SK-N-SH (cell line): ENCODE data around the gene LNPEP. TPM values are rescaled to one million over a fixed set of nuclear protein-coding genes. Genes with fewer than 3 reads are reported as not detected.

Experiments used
- CTCF ChIA-PET: fragments of 300-600, 350-600 bp; formaldehyde crosslinking; extraction: SDS; loops from one replicate; lab custom pipeline; 2021; lab: Yijun Ruan, JAX
- POLR2A ChIA-PET: fragments of 350-600 bp; sonication (Branson Sonifier 250); formaldehyde crosslinking; extraction: SDS; loops from one replicate; lab custom pipeline; 2020; ENCODE audit warnings: antibody characterized with exemption, inconsistent platforms; lab: Yijun Ruan, JAX
- DNase-seq: peaks from one replicate; pipeline ENCODE4 v3.0.0; 2012
- H2AFZ ChIP-seq: fragments of 200-600 bp; sonication (generic); 2 replicates; pipeline ENCODE4 v1.8.1; 2016; ENCODE audit warnings: antibody characterized with exemption, mild to moderate bottlenecking, low read depth
- H3F3A ChIP-seq: fragments of 200-600 bp; sonication (generic); replicated peaks from 2 replicates; pipeline ENCODE3; 2016; ENCODE audit warnings: antibody characterized with exemption, mild to moderate bottlenecking; ENCODE audit not compliant: insufficient read depth
- H3K27ac ChIP-seq, 2 experiments: fragments of 200-500 bp in 1 of 2; fragments of 200-600 bp in 1 of 2; sonication (Bioruptor generic) in 1 of 2; sonication (generic), shearing (Covaris generic) in 1 of 2; 2 replicates each; pipeline versions ENCODE4 v1.5.1 to v1.6.1; 2014 to 2016; ENCODE audit warnings: low read depth in 2 of 2, inconsistent platforms in 1 of 2, low read length in 1 of 2, mild to moderate bottlenecking in 1 of 2, mixed read lengths in 1 of 2
- H3K27me3 ChIP-seq: fragments of 200-600 bp; sonication (generic), shearing (Covaris generic); 2 replicates; pipeline ENCODE4 v1.6.1; 2016; ENCODE audit warnings: mixed run types; ENCODE audit not compliant: insufficient read depth
- H3K36me3 ChIP-seq, 2 experiments: fragments of 200-500 bp in 1 of 2; fragments of 200-600 bp in 1 of 2; sonication (Bioruptor generic) in 1 of 2; sonication (generic) in 1 of 2; replicated peaks in 1 of 2; 2 replicates each; pipeline versions ENCODE3 to v1.5.1; 2014 to 2016; ENCODE audit warnings: low read length in 1 of 2, mild to moderate bottlenecking in 1 of 2; ENCODE audit not compliant: insufficient read depth in 2 of 2, control insufficient read depth in 1 of 2
- H3K4me1 ChIP-seq, 2 experiments: fragments of 200-500 bp in 1 of 2; fragments of 200-600 bp in 1 of 2; sonication (Bioruptor generic) in 1 of 2; sonication (generic), shearing (Covaris generic) in 1 of 2; 2 replicates each; pipeline versions ENCODE4 v1.5.1 to v1.6.1; 2014 to 2016; ENCODE audit warnings: low read depth in 1 of 2, low read length in 1 of 2, mixed run types in 1 of 2; ENCODE audit not compliant: insufficient read depth in 2 of 2, control insufficient read depth in 1 of 2
- H3K4me2 ChIP-seq: fragments of 200-600 bp; sonication (generic), shearing (Covaris generic); 2 replicates; pipeline ENCODE4 v1.6.1; 2017; ENCODE audit warnings: mixed run types
- H3K4me3 ChIP-seq, 2 experiments: fragments of 200-500 bp in 1 of 2; fragments of 200-600 bp in 1 of 2; sonication (Bioruptor generic) in 1 of 2; sonication (generic), shearing (Covaris generic) in 1 of 2; 2 replicates each; pipeline versions ENCODE4 v1.5.1 to v1.8.1; 2014 to 2016; ENCODE audit warnings: low read depth in 2 of 2, inconsistent platforms in 1 of 2, low read length in 1 of 2, mild to moderate bottlenecking in 1 of 2, mixed read lengths in 1 of 2, moderate library complexity in 1 of 2
- H3K79me2 ChIP-seq: fragments of 200-600 bp; sonication (generic); 2 replicates; pipeline ENCODE4 v1.8.1; 2017; ENCODE audit warnings: mild to moderate bottlenecking; ENCODE audit not compliant: insufficient read depth
- H3K9ac ChIP-seq: fragments of 200-600 bp; sonication (generic); 2 replicates; pipeline ENCODE4 v1.6.1; 2017; ENCODE audit warnings: mixed run types
- H3K9me2 ChIP-seq: fragments of 200-600 bp; sonication (generic); 2 replicates; pipeline ENCODE4 v1.6.1; 2017; ENCODE audit warnings: mixed run types
- H3K9me3 ChIP-seq: fragments of 200-600 bp; sonication (generic); 2 replicates; pipeline ENCODE4 v1.6.1; 2017; ENCODE audit warnings: mixed run types, mild to moderate bottlenecking, moderate library complexity
- H4K20me1 ChIP-seq: fragments of 200-600 bp; sonication (generic); 2 replicates; pipeline ENCODE4 v1.6.1; 2017; ENCODE audit warnings: mild to moderate bottlenecking, mixed run types; ENCODE audit not compliant: insufficient read depth
- CHD2 ChIP-seq: fragments of 150-350 bp; IDR thresholded peaks from 2 replicates; pipeline ENCODE4 v1.6.1; 2018; ENCODE audit warnings: low read length; ENCODE audit not compliant: partially characterized antibody
- ELF1 ChIP-seq: IDR thresholded peaks from 2 replicates; pipeline ENCODE4 v1.4.0; 2012
- EP300 ChIP-seq, 2 experiments: IDR thresholded peaks; 2 replicates each; pipeline versions ENCODE4 v1.4.0 to v1.6.1; 2012; ENCODE audit warnings: borderline replicate concordance in 1 of 2, low read depth in 1 of 2, low read length in 1 of 2
- FOSL2 ChIP-seq: IDR thresholded peaks from 2 replicates; pipeline ENCODE4 v1.4.0; 2012; ENCODE audit warnings: low read depth, mild to moderate bottlenecking, moderate library complexity, borderline replicate concordance
- FOXM1 ChIP-seq: IDR thresholded peaks from 2 replicates; pipeline ENCODE4 v1.4.0; 2012; ENCODE audit warnings: low read depth, mild to moderate bottlenecking
- GATA2 ChIP-seq: sonication (generic); formaldehyde crosslinking; IDR thresholded peaks from 2 replicates; pipeline ENCODE4 v1.5.0; 2020; ENCODE audit warnings: mild to moderate bottlenecking, missing genetic modification reagents
- JUND ChIP-seq: IDR thresholded peaks from 2 replicates; pipeline ENCODE4 v1.4.0; 2012
- MAX ChIP-seq: IDR thresholded peaks from 2 replicates; pipeline ENCODE4 v1.4.0; 2012; ENCODE audit warnings: low read depth
- MEF2A ChIP-seq: IDR thresholded peaks from 2 replicates; pipeline ENCODE4 v1.4.0; 2012; ENCODE audit warnings: low read depth, borderline replicate concordance
- MXI1 ChIP-seq: IDR thresholded peaks from 2 replicates; pipeline ENCODE4 v1.6.1; 2012; ENCODE audit warnings: mild to moderate bottlenecking, low read depth, low read length, improper control_type of control experiment
- RAD21 ChIP-seq: IDR thresholded peaks from 2 replicates; pipeline ENCODE4 v1.6.1; 2012; ENCODE audit warnings: mild to moderate bottlenecking, low read length
- REST ChIP-seq: IDR thresholded peaks from 2 replicates; pipeline ENCODE4 v1.6.1; 2012; ENCODE audit warnings: mild to moderate bottlenecking, low read depth, low read length, moderate library complexity
- RFX5 ChIP-seq: IDR thresholded peaks from 2 replicates; pipeline ENCODE4 v1.6.1; 2012; ENCODE audit warnings: mild to moderate bottlenecking, improper control_type of control experiment, low read length
- SIN3A ChIP-seq: IDR thresholded peaks from 2 replicates; pipeline ENCODE4 v1.6.1; 2012; ENCODE audit warnings: low read depth, mild to moderate bottlenecking, low read length, moderate library complexity, borderline replicate concordance
- SMC3 ChIP-seq: IDR thresholded peaks from 2 replicates; pipeline ENCODE4 v1.6.1; 2012; ENCODE audit warnings: low read depth, low read length, improper control_type of control experiment
- TCF12 ChIP-seq: IDR thresholded peaks from 2 replicates; pipeline ENCODE4 v1.4.0; 2012
- USF1 ChIP-seq: IDR thresholded peaks from 2 replicates; pipeline ENCODE4 v1.4.0; 2012; ENCODE audit warnings: low read depth, borderline replicate concordance
- ZBTB33 ChIP-seq: IDR thresholded peaks from 2 replicates; pipeline ENCODE4 v1.4.0; 2012; ENCODE audit warnings: low read depth, borderline replicate concordance
- WGBS: methylation state at CpG from one replicate; pipeline ENCODE4 v1.1.6; 2017; ENCODE audit warnings: low lambda C conversion rate; 5-methylcytosine and 5-hydroxymethylcytosine counted together
- polyA plus RNA-seq, 3 experiments: library from polyadenylated mRNA; depleted of rRNA; stranded (reverse); fragments of >200 nt; gene quantifications; 2 replicates each; pipeline ENCODE4 v1.2.3, GENCODE V29; 2012

Gene LNPEP
- polyA plus RNA-seq, 1 of the 3 experiments (the other 2 are of a cell fraction) = 4.3 TPM

- ChIA-PET POLR2A (no interaction called here), CTCF (interaction anchor here (0.9 to 3.0 kb wide), 3 partner anchors 46 to 291 kb away, joined by 3 to 11 read pairs (median 5); no protein-coding TSS in a partner anchor)
- TF ChIP-seq MEF2A (no peak), TCF12 (no peak), MXI1 (no peak), FOXM1 (no peak), ELF1 (no peak), EP300 (IDR thresholded peaks at IDR 0.05; ENCODE audit: borderline replicate concordance in 1 of 2, low read depth in 1 of 2, low read length in 1 of 2) (no peak), SIN3A (no peak), RFX5 (no peak), CHD2 (no peak), SMC3 (no peak), JUND (no peak), RAD21 (no peak), MAX (no peak), GATA2 (no peak), USF1 (no peak), REST (no peak), FOSL2 (no peak), ZBTB33 (no peak)
- DNase-seq = no peak
- Histone ChIP-seq H3K4me3 (no peak overlapping the region), H3K79me2 (no peaks in the 10 kb centered on the region), H3K27me3 (no peaks in the 10 kb centered on the region), H4K20me1 (no peaks in the 10 kb centered on the region), H3K9me3 (no peaks in the 10 kb centered on the region), H3F3A (no peaks in the 10 kb centered on the region), H3K9ac (no peak overlapping the region), H3K27ac (no peak overlapping the region), H3K4me1 (no peaks in the 10 kb centered on the region), H3K4me2 (no peak overlapping the region), H2AFZ (no peak overlapping the region), H3K36me3 (no peaks in the 10 kb centered on the region), H3K9me2 (no peaks in the 10 kb centered on the region)
- 75% methylated on average over 3 of the region's 3 CpGs for whole genome bisulfite sequencing
These were observed 107.6 kb downstream of the LNPEP start for GRCh38 chr5:97043511-97043910.
